Brain microvascular endothelial cell (primary cell): ENCODE data around the gene VRK3.
"Not testable (repeated sequence)": the region's sequence is repeated elsewhere in the genome, so short reads cannot be mapped to it uniquely, and the experiment has no call there.

Experiments used
- DNase-seq: peaks from one replicate; pipeline ENCODE4 v3.0.0-alpha.2; 2020
- H3K27ac ChIP-seq: fragments of 250-450 bp; sonication (Bioruptor Pico); 2 replicates; pipeline ENCODE4 v1.5.1; 2020; ENCODE audit warnings: mild to moderate bottlenecking, moderate library complexity
- H3K27me3 ChIP-seq: fragments of 250-450 bp; sonication (Bioruptor Pico); replicated peaks from 2 replicates; pipeline ENCODE4 v1.5.1; 2020; ENCODE audit warnings: mild to moderate bottlenecking
- H3K36me3 ChIP-seq: fragments of 250-450 bp; sonication (Bioruptor Pico); replicated peaks from 2 replicates; pipeline ENCODE4 v1.5.1; 2020; ENCODE audit warnings: mild to moderate bottlenecking
- H3K4me3 ChIP-seq: 2 replicates; pipeline ENCODE4 v1.5.1; 2011; ENCODE audit warnings: low read depth, mild to moderate bottlenecking, control low read depth, low read length, moderate library complexity
- CTCF ChIP-seq: IDR thresholded peaks from 2 replicates; pipeline ENCODE4 v1.5.1; 2011; ENCODE audit warnings: low read depth, mild to moderate bottlenecking, moderate library complexity, low read length, control low read depth, inconsistent platforms; ENCODE audit errors: missing control alignments
- in situ Hi-C: cut with HindIII; loops from 2 replicates; pipeline ENCODE4 v1.10.0; 2017; ENCODE audit warnings: low sequenced_read_pairs, low pct_ligation_motif_present

Gene VRK3, protein sequence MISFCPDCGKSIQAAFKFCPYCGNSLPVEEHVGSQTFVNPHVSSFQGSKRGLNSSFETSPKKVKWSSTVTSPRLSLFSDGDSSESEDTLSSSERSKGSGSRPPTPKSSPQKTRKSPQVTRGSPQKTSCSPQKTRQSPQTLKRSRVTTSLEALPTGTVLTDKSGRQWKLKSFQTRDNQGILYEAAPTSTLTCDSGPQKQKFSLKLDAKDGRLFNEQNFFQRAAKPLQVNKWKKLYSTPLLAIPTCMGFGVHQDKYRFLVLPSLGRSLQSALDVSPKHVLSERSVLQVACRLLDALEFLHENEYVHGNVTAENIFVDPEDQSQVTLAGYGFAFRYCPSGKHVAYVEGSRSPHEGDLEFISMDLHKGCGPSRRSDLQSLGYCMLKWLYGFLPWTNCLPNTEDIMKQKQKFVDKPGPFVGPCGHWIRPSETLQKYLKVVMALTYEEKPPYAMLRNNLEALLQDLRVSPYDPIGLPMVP

DNA sequence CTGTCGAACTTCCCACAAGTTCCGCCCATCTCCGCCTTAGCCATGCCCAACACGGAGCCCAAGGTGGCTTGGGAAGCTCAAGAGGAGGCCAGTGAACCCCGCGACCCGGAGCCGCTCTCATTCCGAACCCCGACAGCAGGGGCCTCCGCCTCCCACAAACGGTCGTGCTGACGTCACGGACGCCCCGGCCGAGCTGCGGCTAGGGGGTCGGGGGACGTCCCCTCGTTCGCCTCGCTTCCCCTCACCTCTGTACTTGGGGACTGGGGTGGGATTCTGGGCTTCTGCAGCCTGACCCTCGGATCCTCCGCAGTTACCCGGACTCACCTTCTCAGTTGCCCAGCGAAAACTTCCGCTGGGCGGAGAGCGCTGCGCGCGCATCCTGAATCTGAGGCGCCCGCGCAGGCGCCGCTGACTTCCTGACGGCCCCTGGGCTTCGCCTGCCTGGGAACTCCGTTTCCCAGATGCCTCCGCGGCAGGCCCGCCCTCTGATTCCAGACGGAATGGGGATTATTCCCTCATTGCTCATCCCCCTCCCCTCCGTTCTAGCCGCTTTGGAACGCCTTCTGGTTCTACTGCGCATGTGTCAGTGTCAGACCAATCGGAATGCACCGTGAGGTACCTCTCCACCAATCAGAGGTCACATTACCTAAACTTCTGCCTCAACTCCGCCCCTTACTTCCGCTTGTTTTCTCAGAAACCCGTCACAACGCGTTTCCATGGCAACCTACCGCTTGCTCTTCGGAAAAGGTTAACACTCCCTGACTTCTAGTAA lies at the start of gene VRK3:
VRK3 (minus strand) TSS at position 351 of the 772 bp plus-strand sequence. CDS start 9,210 bp downstream, outside the sequence.
- Histone ChIP-seq H3K36me3 (peaks cover 2% of the 10 kb centered on the region), H3K4me3 (peak within 1 kb of the TSS; percentile 97), H3K27ac (peak within 1 kb of the TSS; percentile 91), H3K27me3 (no peaks in the 10 kb centered on the region)
- DNase-seq, result peak; percentile 100
- peak; percentile 10 for TF ChIP-seq CTCF
- in situ Hi-C loops, result no loop called here

- in situ Hi-C loops, DNase-seq, H3K27ac ChIP-seq, H3K4me3 ChIP-seq, H3K27me3 ChIP-seq, H3K36me3 ChIP-seq: not testable (repeated sequence)
Observed at GRCh38 chr19:50068382-50068781, 43.2 kb upstream of the VRK3 start.

DNA sequence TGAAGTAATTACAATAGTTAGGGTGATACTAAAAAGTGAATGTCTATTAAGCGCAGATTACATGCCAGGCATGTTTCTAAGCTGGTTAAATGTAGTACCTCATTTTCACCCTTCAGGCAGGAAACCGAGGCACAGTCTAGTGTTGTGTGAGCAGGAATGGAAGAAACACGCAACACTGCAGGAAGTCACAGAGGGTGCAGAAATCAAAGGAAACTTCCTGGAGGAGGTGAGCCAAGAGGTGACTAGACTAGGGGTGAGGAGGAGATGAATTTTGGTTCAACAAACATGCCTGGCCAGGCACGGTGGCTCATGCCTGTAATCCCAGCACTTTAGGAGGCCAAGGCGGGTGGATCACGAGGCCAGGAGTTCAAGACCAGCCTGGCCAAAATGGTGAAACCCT lies 42.4 kb upstream of the VRK3 start:
- in situ Hi-C loops, result no loop called here
- TF ChIP-seq CTCF, result no peak
- Histone ChIP-seq H3K27me3 (no peaks in the 10 kb centered on the region), H3K27ac (no peak overlapping the region), H3K4me3 (no peak overlapping the region), H3K36me3 (no peaks in the 10 kb centered on the region)
- no peak for DNase-seq

GRCh38 chr19:50065938-50066337 lies 40.8 kb upstream of the VRK3 start:
- Histone ChIP-seq H3K36me3 (no peaks in the 10 kb centered on the region), H3K4me3 (no peak overlapping the region), H3K27me3 (no peaks in the 10 kb centered on the region), H3K27ac (no peak overlapping the region)
- DNase-seq, result no peak
- no peak for TF ChIP-seq CTCF
- in situ Hi-C loops, result no loop called here

DNA sequence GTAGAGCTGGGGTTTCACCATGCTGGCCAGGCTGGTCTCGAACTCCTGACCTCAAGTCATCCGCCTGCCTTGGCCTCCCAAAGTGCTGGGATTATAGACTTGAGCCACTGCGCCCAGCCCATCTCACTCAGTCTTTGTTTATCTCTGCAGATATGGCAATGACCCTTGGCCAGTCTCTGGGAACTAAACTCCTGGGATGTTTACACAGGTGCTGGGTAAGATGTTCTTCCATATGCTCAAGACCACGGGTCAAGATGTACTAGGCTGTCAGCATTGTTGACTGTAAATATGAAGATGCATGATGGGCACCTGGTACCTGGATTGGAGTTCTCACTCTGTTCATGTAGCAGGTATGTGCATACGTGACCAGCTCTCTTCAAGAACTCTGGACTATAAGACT lies 36.5 kb upstream of the VRK3 start:
- in situ Hi-C loops, result no loop called here
- Histone ChIP-seq H3K4me3 (no peak overlapping the region), H3K36me3 (no peaks in the 10 kb centered on the region), H3K27ac (no peak overlapping the region), H3K27me3 (no peaks in the 10 kb centered on the region)
- no peak for DNase-seq
- no peak for TF ChIP-seq CTCF

GRCh38 chr19:50060107-50060506 lies 34.9 kb upstream of the VRK3 start:
- no peak for TF ChIP-seq CTCF
- in situ Hi-C loops, result no loop called here
- Histone ChIP-seq H3K27me3 (no peaks in the 10 kb centered on the region), H3K27ac (no peak overlapping the region), H3K4me3 (no peak overlapping the region), H3K36me3 (no peaks in the 10 kb centered on the region)
- no peak for DNase-seq
